GM19023 (cell line): Measurements from ENCODE around the gene BSN.
A peak's percentile ranks its signal among the peaks of the same experiment; 100 is the strongest.

Experiments
- ATAC-seq: cut with Tn5 transposase; IDR thresholded peaks from one replicate; pipeline ENCODE4 v1.9.1; 2021; ENCODE audit warnings: mild to moderate bottlenecking, moderate library complexity; ENCODE audit not compliant: unreplicated experiment

BSN gene

DNA sequence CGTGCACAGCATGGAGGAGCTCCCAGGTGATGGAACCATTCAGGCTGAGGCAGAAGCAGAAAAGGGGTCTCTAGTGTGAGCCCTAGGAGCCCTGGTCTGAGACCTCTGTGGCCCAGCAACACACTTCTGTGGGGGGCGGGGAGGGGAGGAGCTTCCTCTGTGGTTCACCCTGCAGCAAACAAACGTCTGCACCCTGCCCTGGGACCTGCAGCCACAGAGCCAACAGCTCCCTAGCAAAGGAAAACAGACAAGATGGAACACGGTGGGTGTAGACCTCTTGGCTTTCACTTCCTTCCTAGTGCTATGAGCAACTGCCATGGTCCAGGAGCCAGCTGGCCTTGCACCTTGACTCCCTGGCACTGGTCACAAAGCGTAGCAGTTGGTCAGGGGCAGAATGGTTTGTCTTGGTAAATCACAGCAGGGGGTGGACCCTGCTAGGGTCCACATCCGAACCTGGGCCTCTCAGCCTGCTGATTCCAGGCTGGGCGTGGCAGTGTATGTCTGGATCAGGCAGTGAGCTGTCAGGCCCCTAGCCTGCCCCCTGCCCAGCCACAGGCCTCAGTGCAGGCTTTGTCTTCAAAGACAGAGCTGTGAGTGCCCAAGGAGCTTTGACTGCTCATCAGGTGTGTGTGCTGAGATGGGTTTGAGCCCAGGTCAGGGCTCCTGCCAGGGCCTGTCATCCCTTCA lies 158.5 kb downstream of the BSN start:
- ATAC-seq: no peak

DNA sequence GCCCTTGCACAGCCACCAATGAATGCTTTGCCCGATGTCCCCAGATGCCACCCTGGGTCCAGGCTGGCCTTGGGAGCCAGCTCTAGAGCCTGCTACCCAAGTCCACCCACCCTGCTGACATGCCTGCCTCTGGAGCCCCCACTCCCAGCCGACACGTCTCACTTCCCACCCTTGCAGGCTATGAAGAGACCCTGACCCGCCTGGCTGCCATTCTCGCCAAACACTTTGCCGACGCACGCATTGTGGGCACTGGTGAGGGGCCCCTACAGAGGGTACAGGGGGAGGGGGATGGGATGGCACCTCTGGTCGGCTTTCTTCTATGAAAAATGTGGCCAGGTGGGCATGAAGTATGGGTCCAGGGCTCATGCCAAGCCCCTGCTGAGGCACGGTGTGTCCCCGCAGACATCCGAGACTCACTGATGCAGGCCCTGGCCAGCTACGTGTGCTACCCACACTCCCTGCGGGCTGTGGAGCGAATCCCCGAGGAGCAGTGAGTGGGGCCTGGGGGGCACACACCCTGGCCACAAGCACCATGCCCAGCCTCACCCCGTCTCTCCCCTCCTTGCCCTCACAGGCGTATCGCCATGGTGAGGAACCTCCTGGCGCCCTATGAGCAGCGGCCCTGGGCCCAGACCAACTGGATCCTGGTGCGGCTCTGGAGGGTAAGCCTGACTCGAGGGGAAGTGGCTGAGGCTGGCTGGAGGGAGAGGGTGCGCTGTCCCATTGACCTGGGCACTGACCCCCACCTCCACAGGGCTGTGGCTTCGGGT lies 159.2 kb downstream of the BSN start:
- no peak for ATAC-seq

DNA sequence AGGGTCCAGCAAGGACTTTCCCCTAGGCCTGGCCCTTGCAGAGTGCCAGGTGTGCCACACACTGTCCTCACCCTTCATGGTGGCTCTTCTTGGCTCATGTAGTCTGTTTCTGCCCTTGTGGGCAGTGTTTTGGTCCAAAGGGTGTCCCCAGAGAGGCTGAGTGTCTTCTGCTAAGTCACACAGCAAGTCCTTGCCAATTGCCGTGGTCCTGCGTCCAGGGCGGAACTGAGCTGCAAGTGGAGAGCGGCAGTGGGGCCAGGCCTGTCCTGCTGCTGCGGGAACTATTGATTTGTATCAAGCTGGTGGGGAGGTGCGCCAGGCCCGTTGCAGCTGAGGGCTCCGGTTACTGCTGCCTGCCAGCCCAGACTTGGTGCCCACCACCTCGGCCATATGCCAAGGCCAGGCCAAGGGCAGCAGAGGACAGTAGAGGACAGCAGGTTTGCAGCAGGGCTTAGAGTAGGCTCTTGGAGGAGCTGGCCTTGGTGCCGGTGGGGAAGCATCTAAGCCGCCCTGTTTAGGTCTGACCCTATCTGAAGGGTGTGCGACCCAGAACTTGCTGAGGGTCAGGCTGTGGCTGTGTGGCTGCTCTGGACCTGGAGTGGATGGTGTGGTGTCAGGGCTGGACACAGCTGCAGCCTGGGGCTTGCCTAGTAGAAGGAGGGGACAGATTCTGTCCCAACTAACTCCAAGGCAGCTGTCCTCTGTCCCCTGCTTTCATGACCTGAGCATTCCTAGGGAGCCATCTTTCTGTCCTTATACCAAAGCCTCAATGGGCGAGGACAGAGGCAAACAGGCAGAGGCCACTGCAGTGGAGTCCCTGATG lies 160.7 kb downstream of the BSN start:
- no peak for ATAC-seq

DNA sequence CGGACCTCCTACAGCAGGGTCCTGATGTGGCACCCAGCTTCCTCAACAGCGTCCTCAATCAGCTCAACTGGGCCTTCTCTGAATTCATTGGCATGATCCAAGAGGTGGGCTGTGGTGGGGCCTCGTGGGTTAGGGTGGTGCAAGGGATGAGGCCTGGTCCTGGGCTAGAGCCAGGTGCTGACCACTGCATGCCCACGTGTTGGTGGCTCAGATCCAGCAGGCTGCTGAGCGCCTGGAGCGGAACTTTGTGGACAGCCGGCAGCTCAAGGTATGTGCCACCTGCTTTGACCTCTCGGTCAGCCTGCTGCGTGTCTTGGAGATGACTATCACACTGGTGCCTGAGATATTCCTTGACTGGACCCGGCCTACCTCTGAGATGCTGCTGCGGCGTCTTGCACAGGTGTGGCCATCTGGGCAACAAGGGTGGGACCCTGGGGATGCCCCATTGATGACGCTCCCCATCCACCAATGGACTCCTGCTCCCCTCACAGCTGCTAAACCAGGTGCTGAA lies 161.4 kb downstream of the BSN start:
- ATAC-seq: no peak

DNA sequence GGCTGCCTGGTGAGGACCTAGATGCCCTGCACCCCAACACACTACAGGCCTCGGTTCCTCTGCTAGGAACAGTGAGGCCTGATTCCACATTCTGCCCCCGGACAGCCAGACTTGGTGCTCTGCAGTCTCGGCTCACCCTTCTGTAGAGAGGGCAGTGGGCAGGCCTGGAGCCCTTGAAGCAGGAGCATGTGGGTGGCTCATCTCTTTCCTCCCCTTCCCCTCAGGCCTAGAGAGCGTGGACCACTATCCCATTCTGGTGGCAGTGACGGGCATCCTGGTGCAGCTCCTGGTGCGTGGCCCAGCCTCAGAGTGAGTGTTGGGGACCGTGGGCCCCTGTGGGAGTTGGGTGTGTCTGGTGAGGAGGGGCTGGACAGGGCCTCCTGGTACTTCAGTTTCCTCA lies 161.9 kb downstream of the BSN start:
- ATAC-seq: no peak

DNA sequence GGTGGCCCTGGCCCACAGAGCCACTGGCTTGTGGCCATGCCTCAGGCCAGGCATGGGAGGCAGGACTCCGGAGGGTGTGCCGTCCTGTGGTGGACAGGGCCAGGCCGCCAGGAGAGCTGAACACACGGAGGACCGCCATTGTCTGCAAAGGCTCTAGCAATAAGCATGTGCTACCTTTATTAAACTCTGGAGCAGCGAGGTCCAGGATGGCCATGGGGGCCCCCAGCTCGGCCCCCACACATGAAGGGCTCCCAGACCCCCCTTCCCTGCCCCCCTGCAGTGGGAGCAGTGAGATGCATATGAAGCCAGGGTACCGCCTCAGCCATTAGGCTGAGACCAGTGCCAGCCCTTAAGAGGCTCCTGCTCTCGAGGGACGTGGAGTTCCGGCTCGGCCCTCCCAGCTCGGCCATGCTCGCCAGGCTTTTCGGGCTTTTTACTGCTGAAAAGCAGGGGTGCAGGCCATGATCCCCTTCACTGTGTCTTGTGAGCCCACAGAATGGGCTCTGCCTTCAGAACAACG lies 162.5 kb downstream of the BSN start:
- ATAC-seq: no peak

- no peak for ATAC-seq
These were observed 163.1 kb downstream of the BSN start for GRCh38 chr3:49717211-49717958.

GRCh38 chr3:49717959-49718857 lies 163.9 kb downstream of the BSN start:
- no peak for ATAC-seq

DNA sequence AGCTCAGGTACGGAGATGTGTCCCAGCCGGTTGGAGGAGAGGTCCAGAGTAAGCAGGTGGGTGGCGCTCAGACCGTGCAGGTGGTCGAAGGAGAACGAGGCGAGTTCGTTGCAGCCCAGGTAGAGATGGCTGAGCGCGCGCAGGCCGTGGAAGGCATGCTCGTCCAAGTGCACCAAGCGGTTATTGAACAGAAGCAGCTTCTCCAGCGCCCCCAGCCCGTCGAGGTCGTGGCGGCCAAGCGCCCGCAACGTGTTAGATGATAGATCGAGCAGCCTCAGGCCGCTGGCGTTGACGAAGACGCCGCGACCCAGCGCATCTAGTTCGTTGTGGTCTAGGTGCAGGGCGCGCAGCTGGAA lies 164.6 kb downstream of the BSN start:
- no peak for ATAC-seq

- ATAC-seq: peak; percentile 47
These were observed 165.1 kb downstream of the BSN start, which contains the start of gene AMIGO3 for GRCh38 chr3:49719214-49719884. Gene AMIGO3 (minus strand): TSS chr3:49719684. CDS start chr3:49719465, 219 bp downstream.
